ENCODE data around the gene ATP10A. TPM values are rescaled to one million over a fixed set of nuclear protein-coding genes. Genes with fewer than 3 reads are reported as not detected.

The ATP10A gene
- total RNA-seq, 1 experiment from 2014 or later, result 2.1 TPM

GRCh38 chr15:25695875-25696760, 167.0 kb downstream of the ATP10A start (continued):
- TF ChIP-seq ATF2 (CRISPR knock-in tag; IDR thresholded peaks at IDR 0.05; ENCODE audit: borderline replicate concordance, low read depth), result no peak

GRCh38 chr15:25694823-25695312, 168.3 kb downstream of the ATP10A start:
- no peak overlapping the region for H3K27ac Mint-ChIP-seq
- peaks cover 30% of the 10 kb centered on the region for H3K4me1 Mint-ChIP-seq
- no peak for ATAC-seq
- TF ChIP-seq IRF2 (CRISPR knock-in tag; IDR thresholded peaks at IDR 0.05; ENCODE audit: borderline replicate concordance, low read depth), result no peak
- no peak for TF ChIP-seq SMAD3 (CRISPR knock-in tag; IDR thresholded peaks at IDR 0.05; ENCODE audit: borderline replicate concordance)
- TF ChIP-seq ZNF263 (CRISPR knock-in tag; IDR thresholded peaks at IDR 0.05; ENCODE audit: low read depth), result no peak
- no peak for TF ChIP-seq ZNF425 (CRISPR knock-in tag; conservative IDR thresholded peaks at IDR 0.05)
- no peak for TF ChIP-seq E2F1 (CRISPR knock-in tag; IDR thresholded peaks at IDR 0.05)
- no peak for TF ChIP-seq PRRX2 (CRISPR knock-in tag; IDR thresholded peaks at IDR 0.05)
- TF ChIP-seq ESRRA (CRISPR knock-in tag; IDR thresholded peaks at IDR 0.05; ENCODE audit: borderline replicate concordance), result no peak
- no peak for TF ChIP-seq STAT6 (CRISPR knock-in tag; conservative IDR thresholded peaks at IDR 0.05; ENCODE audit: low read depth)
- TF ChIP-seq, protein P1, sequence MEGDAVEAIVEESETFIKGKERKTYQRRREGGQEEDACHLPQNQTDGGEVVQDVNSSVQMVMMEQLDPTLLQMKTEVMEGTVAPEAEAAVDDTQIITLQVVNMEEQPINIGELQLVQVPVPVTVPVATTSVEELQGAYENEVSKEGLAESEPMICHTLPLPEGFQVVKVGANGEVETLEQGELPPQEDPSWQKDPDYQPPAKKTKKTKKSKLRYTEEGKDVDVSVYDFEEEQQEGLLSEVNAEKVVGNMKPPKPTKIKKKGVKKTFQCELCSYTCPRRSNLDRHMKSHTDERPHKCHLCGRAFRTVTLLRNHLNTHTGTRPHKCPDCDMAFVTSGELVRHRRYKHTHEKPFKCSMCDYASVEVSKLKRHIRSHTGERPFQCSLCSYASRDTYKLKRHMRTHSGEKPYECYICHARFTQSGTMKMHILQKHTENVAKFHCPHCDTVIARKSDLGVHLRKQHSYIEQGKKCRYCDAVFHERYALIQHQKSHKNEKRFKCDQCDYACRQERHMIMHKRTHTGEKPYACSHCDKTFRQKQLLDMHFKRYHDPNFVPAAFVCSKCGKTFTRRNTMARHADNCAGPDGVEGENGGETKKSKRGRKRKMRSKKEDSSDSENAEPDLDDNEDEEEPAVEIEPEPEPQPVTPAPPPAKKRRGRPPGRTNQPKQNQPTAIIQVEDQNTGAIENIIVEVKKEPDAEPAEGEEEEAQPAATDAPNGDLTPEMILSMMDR (IDR thresholded peaks at IDR 0.05), result no peak
- TF ChIP-seq, protein P2, sequence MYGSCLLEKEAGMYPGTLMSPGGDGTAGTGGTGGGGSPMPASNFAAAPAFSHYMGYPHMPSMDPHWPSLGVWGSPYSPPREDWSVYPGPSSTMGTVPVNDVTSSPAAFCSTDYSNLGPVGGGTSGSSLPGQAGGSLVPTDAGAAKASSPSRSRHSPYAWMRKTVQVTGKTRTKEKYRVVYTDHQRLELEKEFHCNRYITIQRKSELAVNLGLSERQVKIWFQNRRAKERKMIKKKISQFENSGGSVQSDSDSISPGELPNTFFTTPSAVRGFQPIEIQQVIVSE (CRISPR knock-in tag; IDR thresholded peaks at IDR 0.05; ENCODE audit: borderline replicate concordance), result no peak
- no peak for TF ChIP-seq USF2 (CRISPR knock-in tag; IDR thresholded peaks at IDR 0.05)
- no peak for TF ChIP-seq SMAD4 (CRISPR knock-in tag; IDR thresholded peaks at IDR 0.05)
- H3K4me3 Mint-ChIP-seq, result no peak overlapping the region
- H3K9me3 Mint-ChIP-seq, result no peaks in the 10 kb centered on the region
- ChIA-PET POLR2A (no interaction called here), CTCF (interaction anchor here (0.8 to 4.2 kb wide), 6 partner anchors 11 to 239 kb away, joined by 3 to 31 read pairs (median 4); no protein-coding TSS in a partner anchor)
- DNase-seq (ENCODE audit: low spot score), result no peak
- H3K36me3 Mint-ChIP-seq, result no peaks in the 10 kb centered on the region
- no peaks in the 10 kb centered on the region for H3K27me3 Mint-ChIP-seq (ENCODE audit: low read depth)

All from WTC11 (cell line).